BLaER1 (cell line): ENCODE measurements around the gene ZBTB45.

ENCODE experiments used
- H3K27ac ChIP-seq: shearing (Covaris generic); formaldehyde crosslinking; 2 replicates; pipeline ENCODE4 v1.8.1; 2022
- H3K27me3 ChIP-seq: shearing (Covaris generic); formaldehyde crosslinking; 2 replicates; pipeline ENCODE4 v1.8.1; 2022
- H3K36me3 ChIP-seq: shearing (Covaris generic); formaldehyde crosslinking; 2 replicates; pipeline ENCODE4 v1.8.1; 2022
- H3K4me1 ChIP-seq: shearing (Covaris generic); formaldehyde crosslinking; 2 replicates; pipeline ENCODE4 v1.8.1; 2022
- H3K4me2 ChIP-seq: shearing (Covaris generic); formaldehyde crosslinking; 2 replicates; pipeline ENCODE4 v1.8.1; 2022
- H3K4me3 ChIP-seq: shearing (Covaris generic); formaldehyde crosslinking; 2 replicates; pipeline ENCODE4 v1.8.1; 2022
- H3K9ac ChIP-seq: shearing (Covaris generic); formaldehyde crosslinking; 2 replicates; pipeline ENCODE4 v1.8.1; 2022
- H3K9me3 ChIP-seq: shearing (Covaris generic); formaldehyde crosslinking; 2 replicates; pipeline ENCODE4 v1.8.1; 2022
- H4K20me1 ChIP-seq: shearing (Covaris generic); formaldehyde crosslinking; 2 replicates; pipeline ENCODE4 v1.8.1; 2022
- Cebpa-rat ChIP-seq: shearing (Covaris generic); IDR thresholded peaks from 2 replicates; pipeline ENCODE4 v1.8.1; 2022

ZBTB45 gene

DNA sequence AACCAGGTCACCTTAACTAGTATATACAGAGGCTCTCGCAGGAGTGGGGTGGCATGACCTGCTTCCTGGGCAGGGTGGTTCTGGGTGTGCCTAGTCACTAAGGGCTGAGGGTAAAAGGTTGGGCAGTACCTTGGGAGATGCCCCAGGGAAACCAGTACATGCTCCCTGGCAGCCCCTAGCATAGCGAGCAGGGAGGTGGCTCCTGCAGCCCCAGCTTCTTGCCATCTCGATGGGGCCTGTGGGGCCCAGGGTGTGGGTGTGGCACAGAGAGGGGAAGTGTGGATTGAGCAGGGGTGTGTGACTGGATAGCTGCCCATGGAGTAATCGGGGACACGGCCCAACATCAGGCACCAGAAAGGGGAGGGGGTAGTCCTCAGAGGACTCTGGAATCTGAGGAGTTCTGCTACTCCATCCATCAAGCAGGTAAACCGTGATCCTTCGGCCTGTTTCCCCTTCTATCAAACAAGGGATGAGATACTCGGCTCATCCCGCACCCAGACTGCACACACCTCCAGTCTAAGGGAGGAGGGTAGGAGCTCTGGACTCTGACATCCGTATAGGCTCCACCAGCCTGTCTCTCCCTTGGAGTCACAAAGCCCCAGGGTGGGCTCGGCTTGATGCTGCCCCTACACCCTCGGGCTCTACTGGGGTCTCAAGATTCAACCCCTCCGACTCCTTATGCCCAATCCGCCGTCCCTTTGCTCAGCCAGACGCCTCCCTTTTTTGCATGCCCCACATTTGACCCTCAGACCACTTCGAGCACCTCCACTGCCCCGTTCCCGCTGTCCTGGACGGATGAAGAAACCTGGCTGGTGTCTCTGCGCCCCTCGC is 1.1 kb downstream of the ZBTB45 start:
- peaks cover 28% of the 10 kb centered on the region for H4K20me1 ChIP-seq
- no peaks in the 10 kb centered on the region for H3K9me3 ChIP-seq
- H3K4me1 ChIP-seq = peaks cover 47% of the 10 kb centered on the region
- no peaks in the 10 kb centered on the region for H3K27me3 ChIP-seq
- H3K27ac ChIP-seq = peak overlapping the region; percentile 96
- no peak for TF ChIP-seq Cebpa-rat
- H3K36me3 ChIP-seq = peaks cover 25% of the 10 kb centered on the region
- H3K4me2 ChIP-seq = peak overlapping the region; percentile 97
- H3K4me3 ChIP-seq = peak overlapping the region; percentile 86
- peak overlapping the region; percentile 93 for H3K9ac ChIP-seq

DNA sequence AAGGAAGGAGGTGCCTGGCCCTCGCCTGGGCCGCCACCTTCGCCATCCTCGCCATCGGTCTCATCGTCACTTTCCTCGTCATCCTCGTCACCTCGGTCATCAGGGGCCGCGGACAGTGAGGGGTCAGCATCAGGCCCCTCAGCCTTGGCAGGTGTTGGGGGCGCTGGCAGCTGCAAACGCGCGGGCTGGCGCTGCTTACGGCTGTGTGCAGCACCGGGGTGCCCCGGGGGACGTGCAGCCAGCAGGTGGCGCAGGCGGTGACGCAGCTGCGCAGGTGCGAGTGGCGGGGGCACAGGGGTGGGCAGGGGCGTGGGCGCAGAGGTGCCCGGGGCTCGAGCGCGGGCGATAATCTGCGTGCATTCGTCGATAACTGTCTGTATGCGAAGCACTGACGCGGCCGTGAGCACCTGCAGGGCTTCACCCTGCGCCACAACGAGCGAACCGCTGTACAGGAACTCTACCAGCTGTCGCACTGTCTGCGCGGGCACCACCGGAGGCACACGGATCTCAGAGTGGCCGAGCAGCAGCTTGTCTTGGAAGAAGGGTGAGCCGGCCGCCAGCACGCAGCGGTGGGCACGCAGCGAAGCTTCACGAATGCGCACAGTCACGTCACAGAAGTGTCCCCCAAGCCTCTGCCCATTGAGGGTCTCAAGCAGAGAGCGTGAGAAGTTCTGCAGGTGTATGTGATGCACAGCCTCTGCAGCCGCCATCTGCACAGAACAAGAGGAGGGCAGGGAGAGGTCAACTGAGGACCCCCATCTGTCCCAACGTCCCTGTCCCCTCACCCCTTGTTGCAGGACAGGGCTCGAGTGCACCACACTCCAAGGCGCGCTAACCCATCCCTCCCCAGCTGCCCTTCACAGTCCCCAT is 2.4 kb downstream of the ZBTB45 start:
- Histone ChIP-seq H3K4me3 (no peak overlapping the region), H3K36me3 (peaks cover 30% of the 10 kb centered on the region), H3K27ac (no peak overlapping the region), H3K9ac (no peak overlapping the region), H4K20me1 (peaks cover 28% of the 10 kb centered on the region), H3K4me1 (peaks cover 52% of the 10 kb centered on the region), H3K9me3 (no peaks in the 10 kb centered on the region), H3K27me3 (no peaks in the 10 kb centered on the region), H3K4me2 (peak overlapping the region; percentile 34)
- no peak for TF ChIP-seq Cebpa-rat

DNA sequence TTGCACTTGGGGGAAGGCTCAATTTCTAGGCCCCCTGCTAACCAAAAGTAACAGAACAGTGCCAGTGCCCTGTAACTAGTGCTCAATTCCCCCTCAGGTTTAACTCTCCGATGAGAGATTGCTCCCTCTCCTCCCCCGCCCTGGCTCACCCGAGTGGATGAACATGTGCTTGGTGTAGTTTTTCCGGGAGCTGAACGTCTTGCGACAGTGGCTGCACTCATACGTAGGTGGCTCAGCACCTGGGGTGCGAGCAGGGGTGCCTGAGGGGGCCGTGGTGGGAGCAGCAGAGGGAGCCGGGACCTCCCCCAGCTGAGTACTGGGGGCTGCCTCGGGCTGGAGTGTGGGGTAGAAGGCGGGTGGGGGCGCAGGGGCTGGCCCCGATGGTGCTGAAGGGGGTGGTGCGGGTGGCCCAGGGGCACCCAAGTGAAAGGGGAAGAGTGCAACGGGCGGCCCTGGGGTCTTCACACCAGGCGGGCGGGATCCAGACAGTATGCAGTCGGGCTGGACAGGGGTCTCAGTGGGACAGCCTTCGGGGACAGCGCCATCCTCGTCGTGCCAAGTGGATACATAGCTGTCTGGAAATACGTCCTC is 3.3 kb downstream of the ZBTB45 start:
- H3K9me3 ChIP-seq = no peaks in the 10 kb centered on the region
- H3K4me1 ChIP-seq = peaks cover 52% of the 10 kb centered on the region
- TF ChIP-seq Cebpa-rat = no peak
- peaks cover 30% of the 10 kb centered on the region for H3K36me3 ChIP-seq
- peak overlapping the region; percentile 35; the same call in 1 of the 2 replicates for H3K27ac ChIP-seq
- H3K4me2 ChIP-seq = peak overlapping the region; percentile 95; the same call in 1 of the 2 replicates
- H4K20me1 ChIP-seq = peaks cover 28% of the 10 kb centered on the region
- no peaks in the 10 kb centered on the region for H3K27me3 ChIP-seq
- peak overlapping the region; percentile 57; the same call in 1 of the 2 replicates for H3K9ac ChIP-seq
- H3K4me3 ChIP-seq = no peak overlapping the region

DNA sequence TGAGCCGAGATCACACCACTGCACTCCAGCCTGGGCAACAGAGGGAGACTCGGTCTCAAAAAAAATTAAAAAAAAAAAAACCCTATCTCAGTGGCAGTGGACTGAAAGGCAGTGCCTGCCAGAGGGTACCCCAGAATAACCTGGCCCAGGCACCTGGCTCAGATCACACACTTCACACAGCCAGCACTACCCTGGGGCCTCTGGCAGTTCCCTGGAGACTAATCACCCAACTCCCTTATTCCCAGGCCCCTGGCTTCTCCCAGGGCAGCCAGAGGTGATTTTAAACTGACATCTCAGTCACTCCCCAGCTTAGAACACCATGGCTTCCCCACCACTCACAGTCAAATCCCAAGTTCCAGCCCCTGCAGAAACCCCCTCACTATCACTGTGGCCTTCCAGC is 4.4 kb downstream of the ZBTB45 start:
- Histone ChIP-seq H3K36me3 (peaks cover 30% of the 10 kb centered on the region), H3K9me3 (no peaks in the 10 kb centered on the region), H3K27me3 (no peaks in the 10 kb centered on the region), H3K27ac (peak overlapping the region; percentile 35; the same call in 1 of the 2 replicates), H3K4me1 (peaks cover 53% of the 10 kb centered on the region), H3K9ac (peak overlapping the region; percentile 57; the same call in 1 of the 2 replicates), H3K4me2 (peak overlapping the region; percentile 95), H3K4me3 (peak overlapping the region; percentile 67; the same call in 1 of the 2 replicates), H4K20me1 (peaks cover 28% of the 10 kb centered on the region)
- no peak for TF ChIP-seq Cebpa-rat

DNA sequence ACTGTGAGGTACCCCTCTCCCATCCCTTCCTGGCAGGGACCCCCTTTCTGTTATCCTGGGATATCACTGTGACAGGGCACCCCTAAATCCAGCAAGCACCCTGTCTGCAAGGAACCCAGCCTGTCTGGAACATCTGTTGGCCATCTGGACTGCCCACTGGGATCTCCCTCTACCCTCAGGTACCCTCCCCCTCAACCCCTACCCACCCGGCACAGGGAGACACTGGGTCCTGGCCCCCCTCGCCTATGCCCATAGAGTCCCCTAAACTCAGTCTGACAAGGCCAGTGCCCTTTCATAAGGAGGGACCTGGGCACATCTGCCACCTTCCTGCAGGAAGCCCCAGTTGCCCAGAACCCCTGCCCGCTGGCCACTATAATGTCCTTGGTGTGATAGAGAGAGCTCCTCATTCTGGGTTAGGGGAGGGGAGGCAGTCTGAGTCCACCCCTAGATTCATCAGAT is 5.0 kb downstream of the ZBTB45 start:
- Histone ChIP-seq H3K4me2 (peak overlapping the region; percentile 95), H3K27me3 (no peaks in the 10 kb centered on the region), H3K27ac (peak overlapping the region; percentile 80), H3K36me3 (peaks cover 30% of the 10 kb centered on the region), H3K4me1 (peaks cover 58% of the 10 kb centered on the region), H3K4me3 (peak overlapping the region; percentile 67), H3K9ac (peak overlapping the region; percentile 82), H3K9me3 (no peaks in the 10 kb centered on the region), H4K20me1 (peaks cover 28% of the 10 kb centered on the region)
- no peak for TF ChIP-seq Cebpa-rat

DNA sequence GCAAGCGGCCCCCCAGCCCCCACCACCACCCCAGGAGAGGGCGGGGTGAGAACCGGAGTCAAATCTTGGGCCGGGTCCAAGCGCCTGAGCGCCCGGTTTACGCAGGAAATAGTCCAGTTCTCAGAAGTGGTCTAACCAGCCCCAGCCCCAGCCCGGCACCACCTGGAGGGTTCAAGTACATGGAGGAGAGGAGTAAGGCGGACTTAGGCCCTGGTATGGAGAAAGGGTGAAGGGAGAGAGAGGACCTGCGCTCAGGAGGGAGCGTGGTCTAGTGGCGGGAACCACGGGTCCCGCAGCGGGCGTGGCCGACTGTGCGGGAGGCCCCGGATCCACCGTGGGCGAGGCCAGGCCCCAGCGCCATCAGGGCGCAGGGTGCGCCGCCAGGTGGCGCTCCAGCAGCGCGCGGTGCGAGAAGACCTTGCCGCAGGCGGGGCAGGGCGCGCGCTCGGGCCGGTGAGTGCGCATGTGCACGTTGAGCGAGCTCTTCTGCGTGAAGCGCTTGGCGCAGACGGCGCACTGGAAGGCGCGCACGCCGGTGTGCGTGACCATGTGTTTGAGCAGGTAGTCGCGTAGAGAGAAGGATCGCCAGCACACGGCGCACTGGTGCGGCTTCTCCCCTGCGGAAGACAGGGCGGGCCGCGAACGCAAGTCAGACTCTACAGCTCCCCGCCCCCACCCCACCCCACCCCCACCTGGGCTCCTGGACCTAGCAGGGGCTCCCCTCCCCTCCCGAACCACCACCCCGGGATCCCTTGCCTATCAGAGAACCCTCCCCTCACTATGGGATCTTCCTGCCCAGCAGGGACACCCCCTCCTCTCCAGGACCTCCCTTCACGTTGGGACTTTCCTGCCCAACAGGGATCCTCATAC is 5.7 kb downstream of the ZBTB45 start:
- peak overlapping the region; percentile 80 for H3K27ac ChIP-seq
- no peaks in the 10 kb centered on the region for H3K27me3 ChIP-seq
- H3K9me3 ChIP-seq = peaks cover under 1% of the 10 kb centered on the region; the same call in 1 of the 2 replicates
- no peak for TF ChIP-seq Cebpa-rat
- H3K4me3 ChIP-seq = peak overlapping the region; percentile 67
- peaks cover 63% of the 10 kb centered on the region for H3K4me1 ChIP-seq
- peak overlapping the region; percentile 82 for H3K9ac ChIP-seq
- peaks cover 30% of the 10 kb centered on the region for H3K36me3 ChIP-seq
- H3K4me2 ChIP-seq = peak overlapping the region; percentile 95
- peaks cover 28% of the 10 kb centered on the region for H4K20me1 ChIP-seq

DNA sequence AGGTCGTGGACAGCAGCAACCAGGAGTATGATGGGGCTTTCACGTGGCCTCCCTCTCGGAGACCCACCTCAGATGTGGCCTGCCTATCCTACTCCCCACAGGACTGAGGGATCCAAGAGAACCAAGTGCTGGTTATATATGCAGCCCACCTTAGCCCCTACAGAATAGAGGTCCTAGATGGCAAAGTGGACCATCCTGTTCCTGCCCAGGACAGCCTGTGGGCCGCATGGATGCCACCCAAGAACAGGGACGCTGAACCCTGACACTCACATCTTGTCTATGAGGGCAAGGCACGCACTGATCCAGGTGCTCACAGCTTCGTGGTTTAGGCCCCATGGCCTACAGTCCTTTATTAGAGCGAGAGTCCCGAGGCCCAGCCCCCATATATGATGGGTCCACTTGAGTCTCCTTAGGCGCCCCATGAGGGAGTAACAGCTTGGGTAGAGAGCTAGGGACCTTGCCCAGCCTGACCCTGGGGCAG is 6.4 kb downstream of the ZBTB45 start:
- H3K9ac ChIP-seq = peak overlapping the region; percentile 82; the same call in 1 of the 2 replicates
- peak overlapping the region; percentile 80 for H3K27ac ChIP-seq
- peaks cover 58% of the 10 kb centered on the region for H3K4me1 ChIP-seq
- no peak overlapping the region for H3K4me3 ChIP-seq
- no peaks in the 10 kb centered on the region for H3K27me3 ChIP-seq
- peaks cover 7% of the 10 kb centered on the region for H3K9me3 ChIP-seq
- H4K20me1 ChIP-seq = peaks cover 22% of the 10 kb centered on the region
- H3K4me2 ChIP-seq = peak overlapping the region; percentile 95
- H3K36me3 ChIP-seq = peaks cover 30% of the 10 kb centered on the region
- no peak for TF ChIP-seq Cebpa-rat

DNA sequence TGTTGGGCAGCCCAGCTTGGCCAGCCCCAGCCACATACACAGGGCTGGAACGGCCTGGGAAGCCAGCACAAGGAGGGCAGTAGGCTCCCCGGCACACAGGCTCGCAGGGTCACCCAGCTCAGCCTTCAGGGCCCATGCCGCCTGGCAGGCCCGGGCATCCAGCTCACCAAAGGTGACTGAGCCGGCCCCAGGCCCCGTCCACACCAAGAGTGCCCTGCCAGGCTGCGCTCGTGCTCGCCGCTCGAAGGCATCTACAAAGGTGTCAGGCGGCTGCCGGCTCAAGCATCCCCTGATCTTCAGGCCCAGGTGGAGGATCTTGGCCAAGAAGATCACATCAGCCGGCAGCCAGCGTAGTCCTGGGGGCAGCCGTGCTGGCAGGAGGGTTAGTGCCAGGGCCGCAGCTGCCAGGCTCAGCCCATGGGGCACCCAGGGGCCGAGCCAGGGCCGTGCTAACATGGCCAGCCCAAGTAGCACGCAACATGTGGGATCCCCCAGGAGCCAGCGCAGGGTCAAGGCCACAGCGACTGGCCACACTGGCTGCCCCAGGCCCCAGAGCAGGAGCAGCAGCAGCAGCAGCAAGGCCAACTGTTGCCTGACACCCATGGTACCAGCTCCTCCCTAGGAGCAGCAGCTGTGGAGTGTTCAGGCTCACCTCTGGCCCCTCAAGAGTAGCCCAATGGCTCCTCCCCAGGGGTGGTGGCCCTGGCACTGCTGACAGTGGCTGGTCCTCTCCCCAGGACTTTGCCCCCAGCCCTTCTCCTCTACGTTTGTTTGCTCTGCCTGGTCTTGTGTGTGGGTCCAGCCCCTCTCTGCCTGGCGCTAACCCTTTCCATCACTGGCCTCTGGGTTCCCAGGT is 8.0 kb downstream of the ZBTB45 start, which contains the start of gene SLC27A5:
Gene SLC27A5 (minus strand): TSS at position 640 of the 856 bp plus-strand sequence. CDS start 37 bp downstream, at position 603.
- H3K27ac ChIP-seq = 0 out of 2 replicates have a peak within 1 kb of the TSS, but pooled peaks have one; percentile 13
- H3K36me3 ChIP-seq = peaks cover 23% of the 10 kb centered on the region
- H3K27me3 ChIP-seq = no peaks in the 10 kb centered on the region
- H4K20me1 ChIP-seq = peaks cover 9% of the 10 kb centered on the region; the same call in 1 of the 2 replicates
- no peak for TF ChIP-seq Cebpa-rat
- H3K4me3 ChIP-seq = no peak within 1 kb of the TSS
- H3K4me2 ChIP-seq = no peak within 1 kb of the TSS
- H3K4me1 ChIP-seq = peaks cover 49% of the 10 kb centered on the region
- peaks cover 24% of the 10 kb centered on the region for H3K9me3 ChIP-seq
- no peak within 1 kb of the TSS for H3K9ac ChIP-seq
